ENCODE data around the gene SEC61A1. TPM values are rescaled to one million over a fixed set of nuclear protein-coding genes. Genes with fewer than 3 reads are reported as not detected.
A peak's percentile ranks its signal among the peaks of the same experiment; 100 is the strongest.

SEC61A1 gene
- total and polyA plus RNA-seq, 8 donors: 193 to 245 (median 216) TPM

- 13 to 18% methylated on average over 4 of the region's 4 CpGs for WGBS, 2 donors
- ATAC-seq (peak; percentile 29 to 77 (median 68)), FAIRE-seq (no peak), DNase-seq (peak in 1 of 6 donors; percentile 26)
- H3K27ac ChIP-seq: peak overlapping the region in 1 of 4 donors; percentile 40
- H3K36me3 ChIP-seq: no peaks in the 10 kb centered on the region
- H3K4me1 ChIP-seq: peaks cover 38 to 40% (median 38%) of the 10 kb centered on the region in 3 donors
- intact Hi-C loops (cut with DNase I): no loop called here
- TF ChIP-seq CTCF (IDR thresholded peaks at IDR 0.05): no peak
- H3K4me3 ChIP-seq: no peak overlapping the region
- H3K9me3 ChIP-seq: no peaks in the 10 kb centered on the region
- no peaks in the 10 kb centered on the region for H3K27me3 ChIP-seq
Observed at GRCh38 chr3:128081846-128082245, 29.6 kb downstream of the SEC61A1 start.

- H3K27ac ChIP-seq: peak overlapping the region in 2 of 4 donors; percentile 4 to 40
- no peaks in the 10 kb centered on the region for H3K27me3 ChIP-seq
- FAIRE-seq (no peak), DNase-seq (peak in 1 of 6 donors; percentile 14), ATAC-seq (no peak)
- no peaks in the 10 kb centered on the region for H3K9me3 ChIP-seq
- 43 to 52% methylated on average over 10 of the region's 10 CpGs for WGBS, 2 donors
- intact Hi-C loops (cut with DNase I): no loop called here
- H3K36me3 ChIP-seq: no peaks in the 10 kb centered on the region
- peaks cover 38 to 40% (median 38%) of the 10 kb centered on the region in 3 donors for H3K4me1 ChIP-seq
- no peak for TF ChIP-seq CTCF (IDR thresholded peaks at IDR 0.05)
- no peak overlapping the region for H3K4me3 ChIP-seq
Observed at GRCh38 chr3:128082546-128082945, 30.3 kb downstream of the SEC61A1 start.

- DNase-seq: peak in 3 of 6 donors; percentile 53 to 74 (median 55)
Observed at GRCh38 chr3:128083396-128083795, 31.2 kb downstream of the SEC61A1 start.

GRCh38 chr3:128083980-128084674 lies 31.9 kb downstream of the SEC61A1 start:
- Histone ChIP-seq H3K27me3 (no peaks in the 10 kb centered on the region), H3K4me3 (no peak overlapping the region), H3K36me3 (no peaks in the 10 kb centered on the region), H3K9me3 (no peaks in the 10 kb centered on the region), H3K4me1 (peaks cover 38 to 40% (median 38%) of the 10 kb centered on the region in 3 donors), H3K27ac (peak overlapping the region; percentile 37 to 52 (median 46))
- DNase-seq (peak in 2 of 6 donors; percentile 61 to 75), FAIRE-seq (no peak), ATAC-seq (peak; percentile 76 to 83 (median 79))
- intact Hi-C loops (cut with DNase I): no loop called here
- TF ChIP-seq CTCF (IDR thresholded peaks at IDR 0.05): no peak
- 29 to 35% methylated on average over 9 of the region's 9 CpGs for WGBS, 2 donors

More at GRCh38 chr3:128083396-128083795, 31.2 kb downstream of the SEC61A1 start:
- intact Hi-C loops (cut with DNase I): no loop called here
- ATAC-seq (peak; percentile 6 to 34 (median 26)), FAIRE-seq (no peak)
- peaks cover 38 to 40% (median 38%) of the 10 kb centered on the region in 3 donors for H3K4me1 ChIP-seq
- TF ChIP-seq CTCF (IDR thresholded peaks at IDR 0.05): no peak
- no peaks in the 10 kb centered on the region for H3K9me3 ChIP-seq
- no peak overlapping the region for H3K4me3 ChIP-seq
- 33 to 35% methylated on average over 10 of the region's 10 CpGs for WGBS, 2 donors
- peak overlapping the region in 2 of 4 donors; percentile 18 to 27 for H3K27ac ChIP-seq
- no peaks in the 10 kb centered on the region for H3K27me3 ChIP-seq
- H3K36me3 ChIP-seq: no peaks in the 10 kb centered on the region

GRCh38 chr3:128084675-128085021 lies 32.4 kb downstream of the SEC61A1 start:
- Histone ChIP-seq H3K4me3 (no peak overlapping the region), H3K27me3 (no peaks in the 10 kb centered on the region), H3K9me3 (no peaks in the 10 kb centered on the region), H3K36me3 (no peaks in the 10 kb centered on the region), H3K27ac (peak overlapping the region; percentile 23 to 51 (median 38)), H3K4me1 (peaks cover 38 to 40% (median 38%) of the 10 kb centered on the region in 3 donors)
- ATAC-seq (peak in 2 of 4 donors; percentile 5 to 10), DNase-seq (peak in 1 of 6 donors; percentile 13), FAIRE-seq (no peak)
- intact Hi-C loops (cut with DNase I): no loop called here
- WGBS, 2 donors: 33 to 40% methylated on average over 6 of the region's 6 CpGs
- TF ChIP-seq CTCF (IDR thresholded peaks at IDR 0.05): no peak
